DND-41 (cell line): ENCODE data around the gene ATP2B3.

ENCODE experiments used
- EZH2 ChIP-seq: IDR thresholded peaks from 3 replicates; pipeline ENCODE4 v1.6.1; 2012; ENCODE audit warnings: borderline replicate concordance, low read depth, mild to moderate bottlenecking, moderate library complexity, low read length, inconsistent platforms; ENCODE audit not compliant: severe bottlenecking
- TF ChIP-seq, protein P1 (sequence below): IDR thresholded peaks from 2 replicates; pipeline ENCODE4 v1.5.1; 2012; ENCODE audit warnings: borderline replicate concordance, low read length, moderate library complexity, mild to moderate bottlenecking; ENCODE audit not compliant: poor library complexity, severe bottlenecking; ENCODE audit errors: extremely low read depth

- TF ChIP-seq EZH2: no peak
- TF ChIP-seq, protein P1, sequence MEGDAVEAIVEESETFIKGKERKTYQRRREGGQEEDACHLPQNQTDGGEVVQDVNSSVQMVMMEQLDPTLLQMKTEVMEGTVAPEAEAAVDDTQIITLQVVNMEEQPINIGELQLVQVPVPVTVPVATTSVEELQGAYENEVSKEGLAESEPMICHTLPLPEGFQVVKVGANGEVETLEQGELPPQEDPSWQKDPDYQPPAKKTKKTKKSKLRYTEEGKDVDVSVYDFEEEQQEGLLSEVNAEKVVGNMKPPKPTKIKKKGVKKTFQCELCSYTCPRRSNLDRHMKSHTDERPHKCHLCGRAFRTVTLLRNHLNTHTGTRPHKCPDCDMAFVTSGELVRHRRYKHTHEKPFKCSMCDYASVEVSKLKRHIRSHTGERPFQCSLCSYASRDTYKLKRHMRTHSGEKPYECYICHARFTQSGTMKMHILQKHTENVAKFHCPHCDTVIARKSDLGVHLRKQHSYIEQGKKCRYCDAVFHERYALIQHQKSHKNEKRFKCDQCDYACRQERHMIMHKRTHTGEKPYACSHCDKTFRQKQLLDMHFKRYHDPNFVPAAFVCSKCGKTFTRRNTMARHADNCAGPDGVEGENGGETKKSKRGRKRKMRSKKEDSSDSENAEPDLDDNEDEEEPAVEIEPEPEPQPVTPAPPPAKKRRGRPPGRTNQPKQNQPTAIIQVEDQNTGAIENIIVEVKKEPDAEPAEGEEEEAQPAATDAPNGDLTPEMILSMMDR: no peak
Observed at GRCh38 chrX:153499876-153500275, 17.6 kb upstream of the ATP2B3 start.
